ENCODE measurements around the gene PAK6.

Gene PAK6

GRCh38 chr15:40271685-40272484, 33.0 kb downstream of the PAK6 start:
- TF ChIP-seq, protein P1, sequence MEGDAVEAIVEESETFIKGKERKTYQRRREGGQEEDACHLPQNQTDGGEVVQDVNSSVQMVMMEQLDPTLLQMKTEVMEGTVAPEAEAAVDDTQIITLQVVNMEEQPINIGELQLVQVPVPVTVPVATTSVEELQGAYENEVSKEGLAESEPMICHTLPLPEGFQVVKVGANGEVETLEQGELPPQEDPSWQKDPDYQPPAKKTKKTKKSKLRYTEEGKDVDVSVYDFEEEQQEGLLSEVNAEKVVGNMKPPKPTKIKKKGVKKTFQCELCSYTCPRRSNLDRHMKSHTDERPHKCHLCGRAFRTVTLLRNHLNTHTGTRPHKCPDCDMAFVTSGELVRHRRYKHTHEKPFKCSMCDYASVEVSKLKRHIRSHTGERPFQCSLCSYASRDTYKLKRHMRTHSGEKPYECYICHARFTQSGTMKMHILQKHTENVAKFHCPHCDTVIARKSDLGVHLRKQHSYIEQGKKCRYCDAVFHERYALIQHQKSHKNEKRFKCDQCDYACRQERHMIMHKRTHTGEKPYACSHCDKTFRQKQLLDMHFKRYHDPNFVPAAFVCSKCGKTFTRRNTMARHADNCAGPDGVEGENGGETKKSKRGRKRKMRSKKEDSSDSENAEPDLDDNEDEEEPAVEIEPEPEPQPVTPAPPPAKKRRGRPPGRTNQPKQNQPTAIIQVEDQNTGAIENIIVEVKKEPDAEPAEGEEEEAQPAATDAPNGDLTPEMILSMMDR (IDR thresholded peaks at IDR 0.05; ENCODE audit: insufficient read depth, low read depth, low read length, missing control alignments): no peak
- DNase-seq (ENCODE audit: low read depth): no peak
- H3K4me3 ChIP-seq (ENCODE audit: low read length): no peak overlapping the region

- H3K4me3 ChIP-seq (ENCODE audit: low read length): no peak overlapping the region
- no peak for DNase-seq (ENCODE audit: low read depth)
- TF ChIP-seq, protein P1 (IDR thresholded peaks at IDR 0.05; ENCODE audit: insufficient read depth, low read depth, low read length, missing control alignments): peak; percentile 31
These were observed 33.7 kb downstream of the PAK6 start for GRCh38 chr15:40272485-40273056.

DNA sequence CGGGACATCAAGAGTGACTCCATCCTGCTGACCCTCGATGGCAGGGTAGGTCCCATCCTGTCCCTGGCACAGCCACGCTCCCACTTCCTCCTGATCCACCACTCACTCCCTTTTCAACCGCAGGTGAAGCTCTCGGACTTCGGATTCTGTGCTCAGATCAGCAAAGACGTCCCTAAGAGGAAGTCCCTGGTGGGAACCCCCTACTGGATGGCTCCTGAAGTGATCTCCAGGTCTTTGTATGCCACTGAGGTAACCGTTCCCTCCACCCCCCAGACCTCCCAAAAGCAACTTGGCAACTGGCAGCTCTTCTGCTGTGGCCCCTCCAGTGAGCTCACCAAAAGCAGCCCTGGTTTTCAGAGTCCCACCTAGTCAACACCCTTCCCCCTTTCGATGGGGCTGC, 34.6 kb downstream of the PAK6 start:
- no peak overlapping the region for H3K4me3 ChIP-seq (ENCODE audit: low read length)
- TF ChIP-seq, protein P1 (IDR thresholded peaks at IDR 0.05; ENCODE audit: insufficient read depth, low read depth, low read length, missing control alignments): no peak
- DNase-seq (ENCODE audit: low read depth): no peak

DNA sequence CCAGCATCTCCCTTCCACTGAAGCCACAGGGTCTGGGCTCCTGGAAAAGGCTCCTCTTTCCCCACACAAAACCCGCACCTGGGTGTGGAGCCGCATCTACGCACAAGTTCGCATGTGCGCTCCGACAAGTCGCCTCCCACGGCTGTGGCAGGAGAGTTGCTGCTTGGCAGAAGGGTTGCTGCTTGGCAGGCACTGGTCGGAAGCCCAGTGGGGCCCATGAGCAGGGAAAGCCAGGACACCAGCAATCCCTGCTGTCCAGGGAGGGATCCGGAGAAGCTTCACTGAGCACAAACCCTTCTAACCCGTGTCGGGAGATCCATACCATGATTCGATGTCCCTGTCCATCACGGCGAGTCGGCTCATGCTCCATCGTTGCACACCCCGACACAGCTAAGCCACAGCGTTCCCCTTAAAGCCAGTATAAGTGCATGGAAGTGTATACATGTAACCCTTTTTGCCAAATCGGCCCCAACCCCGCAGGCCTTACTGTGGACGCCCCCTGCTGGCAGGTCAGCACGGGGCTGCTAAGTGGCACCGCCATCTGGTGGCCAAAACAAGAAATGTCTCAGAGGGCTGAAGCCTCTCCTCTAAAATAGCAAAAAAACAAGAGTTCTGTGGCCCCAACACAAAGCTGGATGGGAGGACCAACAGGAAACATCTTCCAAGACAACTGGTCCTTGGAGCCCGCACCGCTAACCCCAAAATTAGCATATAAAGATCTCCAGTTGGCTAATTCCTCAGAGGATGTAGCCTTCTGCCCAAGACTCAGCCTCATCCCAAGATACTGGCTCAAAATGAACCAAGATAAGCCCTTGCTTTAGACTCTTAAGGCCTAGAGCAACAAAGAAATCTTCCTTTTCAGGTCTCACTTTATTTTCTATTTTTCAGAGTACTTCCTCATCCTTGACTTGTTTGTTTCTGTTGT, 35.7 kb downstream of the PAK6 start:
- TF ChIP-seq, protein P1 (IDR thresholded peaks at IDR 0.05; ENCODE audit: insufficient read depth, low read depth, low read length, missing control alignments): peak; percentile 100
- peak; percentile 81 for DNase-seq (ENCODE audit: low read depth)
- H3K4me3 ChIP-seq (ENCODE audit: low read length): no peak overlapping the region

GRCh38 chr15:40275523-40275922, 36.7 kb downstream of the PAK6 start:
- TF ChIP-seq, protein P1 (IDR thresholded peaks at IDR 0.05; ENCODE audit: insufficient read depth, low read depth, low read length, missing control alignments): no peak
- no peak overlapping the region for H3K4me3 ChIP-seq (ENCODE audit: low read length)
- DNase-seq (ENCODE audit: low read depth): no peak

DNA sequence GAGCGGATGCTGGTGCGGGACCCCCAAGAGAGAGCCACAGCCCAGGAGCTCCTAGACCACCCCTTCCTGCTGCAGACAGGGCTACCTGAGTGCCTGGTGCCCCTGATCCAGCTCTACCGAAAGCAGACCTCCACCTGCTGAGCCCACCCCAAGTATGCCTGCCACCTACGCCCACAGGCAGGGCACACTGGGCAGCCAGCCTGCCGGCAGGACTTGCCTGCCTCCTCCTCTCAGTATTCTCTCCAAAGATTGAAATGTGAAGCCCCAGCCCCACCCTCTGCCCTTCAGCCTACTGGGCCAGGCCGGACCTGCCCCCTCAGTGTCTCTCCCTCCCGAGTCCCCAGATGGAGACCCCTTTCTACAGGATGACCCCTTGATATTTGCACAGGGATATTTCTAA, 37.1 kb downstream of the PAK6 start:
- no peak for DNase-seq (ENCODE audit: low read depth)
- H3K4me3 ChIP-seq (ENCODE audit: low read length): no peak overlapping the region
- TF ChIP-seq, protein P1 (IDR thresholded peaks at IDR 0.05; ENCODE audit: insufficient read depth, low read depth, low read length, missing control alignments): no peak

Measured in epithelial cell of esophagus (primary cell).